ENCODE measurements around the gene MARCHF10. TPM values are rescaled to one million over a fixed set of nuclear protein-coding genes. Genes with fewer than 3 reads are reported as not detected.

Gene MARCHF10
- total and polyA plus RNA-seq, 2 donors (not counting 3 experiments of a cell fraction or from before 2014, with no cell fraction given), result 0.11 TPM; not detected in 1

GRCh38 chr17:62756198-62756597 lies 51.9 kb downstream of the MARCHF10 start:
- Histone ChIP-seq H2AFZ (ENCODE audit: low read depth, low read length) (no peak overlapping the region), H3K27ac (ENCODE audit: insufficient read depth, low read depth, low read length) (no peak overlapping the region), H3K9me3 (replicated peaks; ENCODE audit: control insufficient read depth, insufficient read depth, low read length) (no peaks in the 10 kb centered on the region), H3K9ac (replicated peaks; ENCODE audit: extremely low read depth, insufficient read depth, low read length) (no peak overlapping the region), H3K9me1 (replicated peaks; ENCODE audit: control insufficient read depth, extremely low read depth, insufficient read depth, low read length) (no peaks in the 10 kb centered on the region), H3K36me3 (ENCODE audit: control insufficient read depth in 2 of 2, extremely low read depth in 1 of 2, insufficient read depth in 2 of 2, low read length in 2 of 2) (no peaks in the 10 kb centered on the region), H3K79me2 (ENCODE audit: control insufficient read depth, insufficient read depth, low read length) (no peaks in the 10 kb centered on the region), H3K27me3 (ENCODE audit: control insufficient read depth in 2 of 2, insufficient read depth in 2 of 2, low read length in 2 of 2) (no peaks in the 10 kb centered on the region), H3K4me3 (replicated peaks in 1 of 3; ENCODE audit: insufficient read depth in 1 of 3, low read depth in 1 of 3, low read length in 3 of 3) (no peak overlapping the region), H3K4me2 (ENCODE audit: insufficient read depth, low read length) (no peak overlapping the region), H3K4me1 (ENCODE audit: control insufficient read depth, extremely low read depth, insufficient read depth, low read length) (peaks cover 2% of the 10 kb centered on the region), H4K20me1 (replicated peaks; ENCODE audit: control insufficient read depth, extremely low read depth, insufficient read depth, low read length) (no peaks in the 10 kb centered on the region)
- dilution Hi-C loops (cut with MboI; ENCODE audit: extremely low pct_ligation_motif_present, low sequenced_read_pairs), result no loop called here
- TF ChIP-seq EZH2 (IDR thresholded peaks at IDR 0.05; ENCODE audit: borderline replicate concordance, low read depth, low read length, severe bottlenecking), result no peak
- TF ChIP-seq JUN (IDR thresholded peaks at IDR 0.05; ENCODE audit: borderline replicate concordance, insufficient read depth, insufficient read length, low read depth), result no peak
- no peak for TF ChIP-seq FOS (IDR thresholded peaks at IDR 0.05; ENCODE audit: borderline replicate concordance, insufficient read depth, low read length)
- TF ChIP-seq GATA2 (IDR thresholded peaks at IDR 0.05; ENCODE audit: insufficient read depth, insufficient read length, low read depth, low read length), result no peak
- TF ChIP-seq, protein P1, sequence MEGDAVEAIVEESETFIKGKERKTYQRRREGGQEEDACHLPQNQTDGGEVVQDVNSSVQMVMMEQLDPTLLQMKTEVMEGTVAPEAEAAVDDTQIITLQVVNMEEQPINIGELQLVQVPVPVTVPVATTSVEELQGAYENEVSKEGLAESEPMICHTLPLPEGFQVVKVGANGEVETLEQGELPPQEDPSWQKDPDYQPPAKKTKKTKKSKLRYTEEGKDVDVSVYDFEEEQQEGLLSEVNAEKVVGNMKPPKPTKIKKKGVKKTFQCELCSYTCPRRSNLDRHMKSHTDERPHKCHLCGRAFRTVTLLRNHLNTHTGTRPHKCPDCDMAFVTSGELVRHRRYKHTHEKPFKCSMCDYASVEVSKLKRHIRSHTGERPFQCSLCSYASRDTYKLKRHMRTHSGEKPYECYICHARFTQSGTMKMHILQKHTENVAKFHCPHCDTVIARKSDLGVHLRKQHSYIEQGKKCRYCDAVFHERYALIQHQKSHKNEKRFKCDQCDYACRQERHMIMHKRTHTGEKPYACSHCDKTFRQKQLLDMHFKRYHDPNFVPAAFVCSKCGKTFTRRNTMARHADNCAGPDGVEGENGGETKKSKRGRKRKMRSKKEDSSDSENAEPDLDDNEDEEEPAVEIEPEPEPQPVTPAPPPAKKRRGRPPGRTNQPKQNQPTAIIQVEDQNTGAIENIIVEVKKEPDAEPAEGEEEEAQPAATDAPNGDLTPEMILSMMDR (IDR thresholded peaks at IDR 0.05; ENCODE audit: extremely low read depth in 1 of 2, insufficient read depth in 1 of 2, low read depth in 1 of 2, low read length in 2 of 2), result no peak
- POLR2A ChIA-PET, result no interaction called here
- BruUV-seq (replicated peaks), result no TSS peak
- intact Hi-C loops (cut with micrococcal nuclease), result no loop called here
- CTCF ChIA-PET, result no interaction called here
- DNase-seq (ENCODE audit: low read depth, low spot score) (no peak), FAIRE-seq (no peak)
